HCT116 (cell line): Measurements from ENCODE around the gene KIF26A.

Experiments
- CBX3 ChIP-seq: IDR thresholded peaks from 2 replicates; pipeline ENCODE4 v1.6.1; 2012; ENCODE audit warnings: low read depth
- CEBPB ChIP-seq: IDR thresholded peaks from 2 replicates; pipeline ENCODE4 v1.6.1; 2012; ENCODE audit warnings: low read depth
- CTCF ChIP-seq, 3 experiments: fragments of 200-600 bp in 1 of 3; sonication (generic) in 1 of 3; IDR thresholded peaks in 2 of 3; conservative IDR thresholded peaks in 1 of 3; 2 replicates each; pipeline ENCODE4 v1.5.1; 2012 to 2017; ENCODE audit warnings: low read depth in 2 of 3, low read length in 2 of 3, antibody characterized with exemption in 1 of 3, borderline replicate concordance in 1 of 3, control low read depth in 1 of 3, mild to moderate bottlenecking in 1 of 3, mixed read lengths in 1 of 3, mixed run types in 1 of 3, moderate library complexity in 1 of 3; ENCODE audit not compliant: insufficient read depth in 1 of 3
- EGR1 ChIP-seq: IDR thresholded peaks from 2 replicates; pipeline ENCODE4 v1.6.1; 2012; ENCODE audit warnings: low read depth
- EZH2 ChIP-seq: fragments of 200-600 bp; sonication (generic); IDR thresholded peaks from 2 replicates; pipeline ENCODE4 v1.6.1; 2017; ENCODE audit warnings: antibody characterized with exemption, mixed run types
- EZH2phosphoT487 ChIP-seq: fragments of 200-600 bp; IDR thresholded peaks from 2 replicates; pipeline ENCODE4 v1.6.1; 2018; ENCODE audit warnings: antibody characterized with exemption, borderline replicate concordance
- POLR2A ChIP-seq: IDR thresholded peaks from 2 replicates; pipeline ENCODE4 v1.7.0; 2011; ENCODE audit warnings: borderline replicate concordance; ENCODE audit not compliant: insufficient read depth, insufficient read length; ENCODE audit errors: extremely low read depth
- POLR2AphosphoS5 ChIP-seq: IDR thresholded peaks from 2 replicates; pipeline ENCODE4 v1.6.1; 2011; ENCODE audit warnings: mild to moderate bottlenecking, low read depth, low read length, moderate library complexity
- REST ChIP-seq: IDR thresholded peaks from 2 replicates; pipeline ENCODE4 v1.6.1; 2012; ENCODE audit warnings: low read depth
- SP1 ChIP-seq: IDR thresholded peaks from 2 replicates; pipeline ENCODE4 v1.6.1; 2012; ENCODE audit warnings: low read depth
- SRF ChIP-seq: IDR thresholded peaks from 2 replicates; pipeline ENCODE4 v1.6.1; 2012; ENCODE audit warnings: low read depth
- TCF7L2 ChIP-seq: IDR thresholded peaks from 2 replicates; pipeline ENCODE4 v1.7.0; 2011; ENCODE audit warnings: borderline replicate concordance, inconsistent platforms; ENCODE audit not compliant: insufficient read depth, insufficient read length; ENCODE audit errors: extremely low read depth
- ZNF274 ChIP-seq: fragments of 200-500 bp; sonication (Bioruptor generic); IDR thresholded peaks from 2 replicates; pipeline ENCODE4 v1.6.1; 2014; ENCODE audit warnings: mild to moderate bottlenecking, low read depth, low read length, inconsistent platforms

- TF ChIP-seq CTCF (IDR thresholded peaks at IDR 0.05 in 2 of 3, conservative IDR thresholded peaks at IDR 0.05 in 1 of 3; ENCODE audit: borderline replicate concordance in 1 of 3, insufficient read depth in 1 of 3, low read depth in 2 of 3, low read length in 2 of 3) (no peak), POLR2A (no peak), SP1 (no peak), CBX3 (no peak), EZH2 (no peak), EGR1 (no peak), POLR2AphosphoS5 (no peak), REST (no peak), TCF7L2 (no peak), SRF (no peak), CEBPB (no peak), ZNF274 (no peak), EZH2phosphoT487 (no peak)
Observed at GRCh38 chr14:104195878-104196277, 57.5 kb downstream of the KIF26A start.
